Vagina (tissue), 2 donors: ENCODE data around the gene DYRK1B. TPM values are rescaled to one million over a fixed set of nuclear protein-coding genes. Genes with fewer than 3 reads are reported as not detected.
A peak's percentile ranks its signal among the peaks of the same experiment; 100 is the strongest.

Experiments
- DNase-seq, 2 donors: peaks; one replicate each; pipeline ENCODE4 v3.0.0-alpha.2; 2017; ENCODE audit errors: extremely low spot score in 2 of 2
- H3K27ac ChIP-seq: fragments of 200-600 bp; sonication (generic); one replicate; pipeline ENCODE4 v1.5.1; 2019
- H3K27me3 ChIP-seq: fragments of 200-600 bp; sonication (generic); one replicate; pipeline ENCODE4 v1.5.1; 2019
- H3K36me3 ChIP-seq, 2 donors: fragments of 200-600 bp; sonication (generic); one replicate each; pipeline ENCODE4 v1.5.1; 2017 to 2019
- H3K4me1 ChIP-seq: fragments of 200-600 bp; sonication (generic); one replicate; pipeline ENCODE4 v1.5.1; 2019
- H3K4me3 ChIP-seq, 2 donors: fragments of 200-600 bp; sonication (generic); 1 replicate in 1 of 2; 2 replicates in 1 of 2; pipeline ENCODE4 v1.5.1; 2016 to 2019
- H3K9me3 ChIP-seq: fragments of 200-600 bp; sonication (generic); one replicate; pipeline ENCODE4 v1.5.1; 2019
- POLR2A ChIP-seq, 2 donors: fragments of 450-650 bp; IDR thresholded peaks; one replicate each; pipeline ENCODE4 v1.6.1; 2017; ENCODE audit warnings: antibody characterized with exemption in 2 of 2, mild to moderate bottlenecking in 2 of 2, moderate library complexity in 2 of 2
- POLR2AphosphoS5 ChIP-seq, 2 donors: sonication (generic); formaldehyde crosslinking; IDR thresholded peaks; one replicate each; pipeline ENCODE4 v1.9.0; 2017; ENCODE audit warnings: antibody characterized with exemption in 2 of 2, mild to moderate bottlenecking in 2 of 2, low read depth in 1 of 2; ENCODE audit not compliant: insufficient read depth in 1 of 2
- intact Hi-C: fragments of 100-400 bp; cut with DNase I; formaldehyde crosslinking; loops from one replicate; pipeline ENCODE4 v1.15.1; 2023
- total RNA-seq: library from RNA; depleted of rRNA; stranded (reverse); fragments of >200 nt; gene quantifications from one replicate; pipeline ENCODE4 v1.2.3, GENCODE V29; 2016
- TF ChIP-seq, protein P1 (sequence below), 3 experiments: fragments of 450-650 bp in 2 of 3; fragments of 200-600 bp in 1 of 3; sonication (generic) in 1 of 3; IDR thresholded peaks; one replicate each; pipeline ENCODE4 v1.5.1; 2017 to 2019; ENCODE audit warnings: antibody characterized with exemption in 3 of 3, mild to moderate bottlenecking in 2 of 3, moderate library complexity in 2 of 3

The DYRK1B gene
- total RNA-seq, 1 donor from 2014 or later: 5.6 TPM

DNA sequence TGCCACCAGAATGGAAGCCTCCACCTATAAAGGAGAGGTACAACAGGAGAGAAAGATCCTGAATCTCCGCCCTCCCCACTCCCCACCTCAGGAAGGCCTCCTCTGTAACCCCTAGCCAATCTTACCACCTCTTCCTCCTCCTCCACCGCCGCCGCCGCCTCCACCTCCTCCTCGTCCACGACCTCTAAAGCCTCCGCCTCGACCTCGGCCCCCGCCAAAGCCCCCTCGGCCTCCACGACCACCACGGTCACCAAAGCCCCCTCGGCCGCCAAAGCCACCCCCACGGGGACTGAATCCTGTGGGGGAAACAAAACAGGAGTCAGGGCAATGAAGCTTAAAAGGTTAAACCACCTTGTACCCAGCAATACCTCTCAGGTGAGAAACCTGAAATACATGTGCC, 6.5 kb upstream of the DYRK1B start:
- Histone ChIP-seq H3K36me3 (peaks cover 0 to 48% of the 10 kb centered on the region in 2 donors), H3K27me3 (no peaks in the 10 kb centered on the region), H3K4me3 (no peak overlapping the region), H3K9me3 (no peaks in the 10 kb centered on the region), H3K27ac (no peak overlapping the region), H3K4me1 (peaks cover 35% of the 10 kb centered on the region)
- no peak for DNase-seq
- intact Hi-C loops: loop anchor here (5.0 to 10.0 kb wide), 2 partner anchors 134 to 777 kb away; partner anchors contain the start of gene PSMC4
- TF ChIP-seq POLR2AphosphoS5 (IDR thresholded peaks at IDR 0.05; ENCODE audit: insufficient read depth in 1 of 2, low read depth in 1 of 2) (no peak), POLR2A (IDR thresholded peaks at IDR 0.05) (no peak)
- TF ChIP-seq, protein P1, sequence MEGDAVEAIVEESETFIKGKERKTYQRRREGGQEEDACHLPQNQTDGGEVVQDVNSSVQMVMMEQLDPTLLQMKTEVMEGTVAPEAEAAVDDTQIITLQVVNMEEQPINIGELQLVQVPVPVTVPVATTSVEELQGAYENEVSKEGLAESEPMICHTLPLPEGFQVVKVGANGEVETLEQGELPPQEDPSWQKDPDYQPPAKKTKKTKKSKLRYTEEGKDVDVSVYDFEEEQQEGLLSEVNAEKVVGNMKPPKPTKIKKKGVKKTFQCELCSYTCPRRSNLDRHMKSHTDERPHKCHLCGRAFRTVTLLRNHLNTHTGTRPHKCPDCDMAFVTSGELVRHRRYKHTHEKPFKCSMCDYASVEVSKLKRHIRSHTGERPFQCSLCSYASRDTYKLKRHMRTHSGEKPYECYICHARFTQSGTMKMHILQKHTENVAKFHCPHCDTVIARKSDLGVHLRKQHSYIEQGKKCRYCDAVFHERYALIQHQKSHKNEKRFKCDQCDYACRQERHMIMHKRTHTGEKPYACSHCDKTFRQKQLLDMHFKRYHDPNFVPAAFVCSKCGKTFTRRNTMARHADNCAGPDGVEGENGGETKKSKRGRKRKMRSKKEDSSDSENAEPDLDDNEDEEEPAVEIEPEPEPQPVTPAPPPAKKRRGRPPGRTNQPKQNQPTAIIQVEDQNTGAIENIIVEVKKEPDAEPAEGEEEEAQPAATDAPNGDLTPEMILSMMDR (IDR thresholded peaks at IDR 0.05): no peak

- H3K36me3 ChIP-seq: peaks cover 0 to 49% of the 10 kb centered on the region in 2 donors
- intact Hi-C loops: loop anchor here (5.0 to 10.0 kb wide), 2 partner anchors 135 to 777 kb away; partner anchors contain the start of gene PSMC4
- H3K27me3 ChIP-seq: no peaks in the 10 kb centered on the region
- TF ChIP-seq POLR2A (IDR thresholded peaks at IDR 0.05) (no peak), POLR2AphosphoS5 (IDR thresholded peaks at IDR 0.05; ENCODE audit: insufficient read depth in 1 of 2, low read depth in 1 of 2) (no peak)
- TF ChIP-seq, protein P1 (IDR thresholded peaks at IDR 0.05): no peak
- H3K27ac ChIP-seq: no peak overlapping the region
- no peaks in the 10 kb centered on the region for H3K9me3 ChIP-seq
- peaks cover 28% of the 10 kb centered on the region for H3K4me1 ChIP-seq
- no peak overlapping the region for H3K4me3 ChIP-seq
- DNase-seq: no peak
These were observed 5.8 kb upstream of the DYRK1B start for GRCh38 chr19:39839678-39840327.

DNA sequence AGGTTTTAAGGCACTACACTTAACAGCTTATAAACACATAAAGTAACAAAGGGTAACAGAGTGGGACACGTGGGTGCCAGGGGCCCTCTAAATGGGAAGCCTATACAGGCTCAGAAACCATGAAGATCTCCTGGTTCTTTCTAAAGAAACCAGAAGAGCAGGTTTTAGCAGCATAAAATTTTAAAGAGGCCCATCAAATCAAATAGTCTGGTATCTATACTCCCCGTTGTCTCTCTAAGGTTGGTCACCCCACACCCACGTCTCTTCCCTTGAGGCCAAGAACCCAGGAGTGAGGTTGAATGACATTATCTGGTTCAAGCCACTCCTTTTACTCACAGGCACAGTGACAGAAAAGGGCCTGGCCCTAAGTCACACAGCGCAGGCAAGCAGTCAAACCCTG, 4.6 kb upstream of the DYRK1B start:
- Histone ChIP-seq H3K9me3 (no peaks in the 10 kb centered on the region), H3K36me3 (peaks cover 0 to 49% of the 10 kb centered on the region in 2 donors), H3K27ac (no peak overlapping the region), H3K27me3 (no peaks in the 10 kb centered on the region), H3K4me1 (peaks cover 22% of the 10 kb centered on the region), H3K4me3 (no peak overlapping the region)
- no peak for DNase-seq
- intact Hi-C loops: no loop called here
- TF ChIP-seq, protein P1 (IDR thresholded peaks at IDR 0.05): no peak
- TF ChIP-seq POLR2A (IDR thresholded peaks at IDR 0.05) (no peak), POLR2AphosphoS5 (IDR thresholded peaks at IDR 0.05; ENCODE audit: insufficient read depth in 1 of 2, low read depth in 1 of 2) (no peak)

DNA sequence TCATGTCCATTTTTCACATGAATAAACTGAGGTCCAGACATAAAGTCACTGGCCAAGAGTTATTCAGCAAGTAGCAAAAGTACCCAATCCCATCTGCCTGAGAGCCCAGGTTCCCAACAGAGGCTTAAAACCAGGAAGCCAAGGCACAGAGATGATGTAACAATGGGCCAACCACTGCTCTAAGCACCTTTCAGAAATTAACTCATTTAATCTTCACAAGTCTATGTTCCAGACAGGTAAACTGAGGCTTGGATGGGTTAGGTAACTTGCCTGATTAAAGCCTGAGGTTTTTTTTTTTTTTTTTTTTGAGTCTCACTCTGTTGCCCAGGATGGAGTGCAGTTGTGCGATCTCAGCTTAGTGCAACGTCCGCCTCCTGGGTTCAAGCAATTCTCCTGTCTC, 4.0 kb upstream of the DYRK1B start:
- Histone ChIP-seq H3K9me3 (no peaks in the 10 kb centered on the region), H3K4me1 (peaks cover 19% of the 10 kb centered on the region), H3K4me3 (no peak overlapping the region), H3K36me3 (peaks cover 0 to 49% of the 10 kb centered on the region in 2 donors), H3K27ac (no peak overlapping the region), H3K27me3 (no peaks in the 10 kb centered on the region)
- no peak for DNase-seq
- intact Hi-C loops: no loop called here
- TF ChIP-seq POLR2A (IDR thresholded peaks at IDR 0.05): no peak
- no peak for TF ChIP-seq POLR2AphosphoS5 (IDR thresholded peaks at IDR 0.05; ENCODE audit: insufficient read depth in 1 of 2, low read depth in 1 of 2)
- TF ChIP-seq, protein P1 (IDR thresholded peaks at IDR 0.05): no peak

- Histone ChIP-seq H3K9me3 (no peaks in the 10 kb centered on the region), H3K27me3 (no peaks in the 10 kb centered on the region), H3K36me3 (peaks cover 0 to 61% of the 10 kb centered on the region in 2 donors), H3K4me1 (peaks cover 28% of the 10 kb centered on the region), H3K27ac (peak overlapping the region; percentile 90), H3K4me3 (peak overlapping the region; percentile 92 to 95)
- DNase-seq: no peak
- intact Hi-C loops: no loop called here
- TF ChIP-seq POLR2AphosphoS5 (IDR thresholded peaks at IDR 0.05; ENCODE audit: insufficient read depth in 1 of 2, low read depth in 1 of 2): no peak
- TF ChIP-seq POLR2A (IDR thresholded peaks at IDR 0.05): no peak
- TF ChIP-seq, protein P1 (IDR thresholded peaks at IDR 0.05): no peak
These were observed 402 bp upstream of the DYRK1B start for GRCh38 chr19:39834287-39834841.
